NCI-H510A (cell line): ENCODE results near the gene OR6V1.

Experiments
- DNase-seq: peaks from one replicate; lab custom pipeline; 2025; lab: John Stamatoyannopoulos, UW

Gene OR6V1

DNA sequence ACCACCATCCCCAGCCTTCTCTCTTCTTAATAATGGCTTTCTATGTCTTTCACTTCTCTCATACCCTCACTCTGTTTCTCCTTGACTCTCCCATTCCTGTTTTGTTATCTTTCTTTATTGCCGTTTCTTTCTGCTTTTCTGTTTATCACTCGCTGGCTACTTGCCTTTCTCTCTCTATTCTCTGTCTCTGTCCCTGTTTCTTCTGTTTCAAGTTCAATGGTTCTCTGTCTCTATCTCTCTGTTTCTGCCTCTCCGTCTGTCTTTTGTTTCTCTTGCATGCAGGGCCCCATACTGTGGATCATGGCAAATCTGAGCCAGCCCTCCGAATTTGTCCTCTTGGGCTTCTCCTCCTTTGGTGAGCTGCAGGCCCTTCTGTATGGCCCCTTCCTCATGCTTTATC, at the start of gene OR6V1:
Gene OR6V1, plus strand, starts transcription at position 301 of the 400 bp plus-strand sequence. Its CDS starts 0 bp downstream, at position 301.
- no peak for DNase-seq

- no peak for DNase-seq
Observed at GRCh38 chr7:143002898-143003297, 49.2 kb upstream of the OR6V1 start.

DNA sequence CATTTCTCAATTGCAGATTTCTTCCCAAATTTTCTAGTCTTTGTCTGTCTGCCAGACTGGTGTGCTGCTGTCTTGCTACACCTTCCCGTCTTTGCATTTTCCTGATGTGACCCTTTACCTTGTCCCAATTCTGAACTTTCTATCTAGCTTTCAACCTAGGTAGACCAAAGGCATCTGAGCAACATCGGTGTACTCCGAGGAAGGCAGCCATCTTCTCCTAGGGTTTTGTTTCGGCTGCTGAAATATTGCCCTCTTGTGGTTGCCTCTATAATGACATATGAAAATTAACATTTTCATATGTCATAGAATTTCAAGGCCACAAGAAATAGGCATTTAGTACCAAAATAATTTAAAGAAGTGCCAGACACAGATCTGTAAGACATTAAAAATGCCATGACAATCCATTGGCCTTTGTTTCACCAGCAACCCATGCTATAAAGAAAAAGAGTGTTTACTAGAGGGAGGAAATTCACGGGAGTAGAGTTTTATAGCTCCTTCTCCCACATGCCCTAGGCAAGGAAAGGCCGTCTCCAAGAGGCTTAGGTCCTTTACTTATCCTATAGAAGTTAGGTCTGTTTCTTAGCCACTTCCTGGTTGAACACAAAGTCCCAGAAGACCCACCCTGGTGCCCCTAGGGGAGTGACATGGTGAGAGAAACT, 48.6 kb upstream of the OR6V1 start:
- DNase-seq: no peak

DNA sequence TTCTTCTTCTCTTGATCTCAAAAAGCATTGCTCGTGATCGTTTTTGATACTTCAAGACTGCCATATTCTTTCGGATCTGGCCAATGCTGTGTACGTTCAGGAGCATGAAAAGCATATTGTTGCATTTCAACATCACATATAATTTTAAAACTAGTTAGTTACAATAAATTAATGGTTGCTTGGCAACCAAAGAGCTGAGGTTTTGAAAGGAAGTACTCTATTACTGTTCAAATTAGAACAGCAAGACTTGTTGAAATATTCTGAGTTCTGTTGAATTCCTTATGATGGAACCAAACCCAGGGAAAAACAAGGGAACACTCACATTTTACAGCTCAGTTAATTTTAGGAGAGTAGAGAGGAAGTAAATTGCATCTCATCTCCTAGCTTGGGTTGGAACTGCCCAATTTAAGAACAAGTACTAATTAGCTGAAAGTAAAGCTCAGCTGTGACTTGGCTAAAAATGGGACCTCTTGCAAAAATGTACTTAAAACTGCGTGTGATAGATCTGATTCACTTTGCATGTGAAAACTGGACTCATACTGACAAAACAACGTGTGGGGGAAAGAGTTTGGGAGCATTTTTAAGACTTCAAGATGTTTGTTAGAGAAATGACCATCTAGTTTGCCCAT, 46.4 kb upstream of the OR6V1 start:
- no peak for DNase-seq

DNA sequence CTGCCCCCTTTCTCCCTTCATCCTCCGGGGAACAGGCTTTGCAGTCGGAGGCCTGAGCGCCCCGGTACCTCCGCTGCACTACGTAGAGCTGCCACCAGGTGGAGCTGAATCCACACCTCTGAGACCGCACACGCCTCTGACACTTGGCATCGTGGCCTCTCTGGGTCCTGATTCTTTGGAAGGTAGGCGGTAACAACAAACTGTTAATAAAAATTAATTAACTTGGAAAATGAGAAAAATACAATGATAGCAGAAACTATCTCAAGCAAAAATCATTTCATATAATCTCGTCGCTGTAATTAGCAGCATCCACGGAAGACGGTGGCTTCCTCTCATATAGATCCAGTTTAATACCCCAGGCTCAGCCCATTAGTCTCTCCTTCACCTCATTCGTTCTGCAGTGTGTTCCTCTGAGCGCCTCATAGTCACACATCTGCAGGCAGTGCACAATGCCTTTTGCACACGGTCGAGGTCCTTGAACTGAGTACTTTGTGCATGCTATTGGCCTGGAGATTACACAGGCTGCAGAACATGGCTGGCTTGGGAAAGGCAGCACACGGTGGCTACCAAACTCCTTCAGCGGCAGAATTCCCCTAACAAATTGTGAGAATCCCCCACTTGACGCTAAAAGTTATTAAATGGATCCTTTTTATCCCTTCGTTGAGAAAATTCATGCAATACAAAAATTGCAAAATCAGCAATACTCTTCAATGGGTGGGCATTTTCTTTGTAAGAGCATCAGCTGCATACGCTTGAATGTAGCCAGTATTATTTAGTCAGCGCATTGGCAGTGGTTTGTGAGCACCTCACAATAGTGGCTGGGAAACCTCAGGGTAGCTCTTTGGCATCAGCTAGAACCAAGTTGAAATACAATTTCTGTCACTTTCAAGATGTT, 43.9 kb upstream of the OR6V1 start:
- DNase-seq: no peak

- DNase-seq: no peak
Observed at GRCh38 chr7:143012001-143012400, 40.1 kb upstream of the OR6V1 start.

DNA sequence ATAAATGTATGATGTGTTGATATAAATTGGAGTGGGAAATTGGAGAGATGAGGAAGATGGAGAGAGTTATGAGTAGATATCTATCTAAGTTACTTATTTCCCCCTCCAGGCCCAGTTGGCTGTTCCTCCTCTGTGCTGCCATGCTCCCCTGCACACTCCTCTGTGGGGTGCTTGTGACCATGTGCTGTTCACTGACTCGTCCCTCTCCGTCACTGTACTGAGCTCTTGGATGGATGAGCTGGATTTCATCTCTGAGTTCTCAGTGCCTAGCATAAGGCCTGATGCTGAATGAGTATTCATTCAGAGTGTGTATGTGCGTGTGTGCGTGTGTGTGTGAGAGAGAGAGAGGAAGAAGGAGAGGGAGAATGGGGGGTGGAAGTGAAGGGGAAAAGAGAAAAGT, 39.7 kb upstream of the OR6V1 start:
- no peak for DNase-seq

DNA sequence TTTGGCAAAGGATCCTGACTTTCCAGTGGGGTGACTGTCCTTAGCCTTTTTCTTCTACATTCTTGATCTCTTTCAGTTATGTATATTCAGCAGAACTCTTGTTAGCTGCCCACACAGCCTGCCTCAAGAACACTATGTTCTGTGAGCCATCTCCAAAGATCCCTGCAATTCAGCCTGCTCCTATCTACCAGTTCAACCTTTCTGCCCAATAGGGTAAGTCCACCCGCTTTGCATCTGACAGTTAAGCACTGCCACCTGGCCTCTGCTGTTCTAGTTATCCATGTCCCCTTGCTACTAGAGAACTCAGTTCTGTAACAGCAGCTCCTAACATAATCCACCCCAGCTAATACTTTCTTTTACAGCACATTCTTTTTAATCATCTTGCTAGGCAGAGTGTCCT, 38.7 kb upstream of the OR6V1 start:
- DNase-seq: no peak

- no peak for DNase-seq
Observed at GRCh38 chr7:143013893-143014292, 38.2 kb upstream of the OR6V1 start.

DNA sequence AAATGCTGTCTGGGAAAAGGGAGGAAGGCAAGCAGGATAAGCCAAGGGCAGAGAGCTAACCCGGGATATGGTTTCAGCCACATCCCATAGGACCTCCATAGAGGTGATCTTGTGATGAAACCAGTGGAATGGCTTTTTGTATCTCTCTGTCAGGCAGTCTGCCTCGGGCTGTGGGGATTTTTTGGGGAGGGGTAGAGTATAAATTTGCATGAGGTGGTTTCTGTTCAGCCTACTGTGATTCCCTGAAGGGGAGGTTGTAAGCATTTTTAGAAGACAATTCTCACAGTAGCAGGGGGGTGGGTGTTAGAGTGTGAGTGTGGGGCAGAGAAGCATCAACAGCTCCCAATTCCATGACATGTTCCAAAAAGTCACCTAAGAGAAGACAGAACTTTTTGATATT, 37.1 kb upstream of the OR6V1 start:
- DNase-seq: no peak

DNA sequence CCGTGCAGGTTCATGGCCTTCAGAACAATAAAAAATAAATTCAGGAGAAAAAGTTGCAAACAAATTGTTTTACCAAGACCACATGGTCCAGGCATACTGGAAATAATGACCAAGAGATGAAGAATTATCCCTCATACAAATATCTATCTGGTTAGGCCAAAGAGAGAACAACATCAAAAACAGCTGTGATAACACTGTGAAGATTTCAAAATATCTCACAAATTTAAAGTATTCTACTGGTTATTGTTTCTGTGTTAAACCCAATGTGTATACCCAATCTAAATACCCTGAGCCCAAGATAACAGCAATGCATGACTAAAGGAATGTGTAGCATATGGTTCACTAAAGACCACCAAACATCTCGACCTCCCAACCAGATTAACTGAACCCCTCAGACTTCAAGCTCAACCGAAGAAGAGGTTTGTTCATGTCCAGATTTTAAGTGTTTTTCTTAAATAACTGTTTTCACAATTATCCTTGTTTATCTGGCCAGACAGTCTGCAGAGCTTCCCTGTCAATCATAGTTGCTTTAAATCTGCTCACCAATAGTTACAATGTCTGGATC, 36.1 kb upstream of the OR6V1 start:
- DNase-seq: no peak

DNA sequence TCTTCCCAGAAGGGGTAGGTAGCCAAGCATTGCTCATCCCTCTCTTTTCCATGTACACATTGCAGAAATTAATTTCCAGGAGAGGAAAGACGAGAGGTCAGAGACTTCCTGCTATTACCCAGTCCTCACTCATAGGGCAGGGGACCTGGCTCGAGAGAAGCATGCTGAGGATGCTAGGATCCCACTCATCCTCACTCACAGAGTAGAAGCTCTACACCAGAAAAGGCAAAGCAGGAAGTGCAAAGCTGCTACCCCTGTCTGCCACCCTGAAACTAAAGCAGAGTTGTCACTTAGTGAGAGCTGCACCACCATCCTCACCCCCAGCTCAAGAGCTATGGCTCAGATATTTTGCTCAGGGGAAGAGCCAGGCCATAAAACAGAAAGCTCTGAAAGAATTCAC, 35.1 kb upstream of the OR6V1 start:
- DNase-seq: no peak

DNA sequence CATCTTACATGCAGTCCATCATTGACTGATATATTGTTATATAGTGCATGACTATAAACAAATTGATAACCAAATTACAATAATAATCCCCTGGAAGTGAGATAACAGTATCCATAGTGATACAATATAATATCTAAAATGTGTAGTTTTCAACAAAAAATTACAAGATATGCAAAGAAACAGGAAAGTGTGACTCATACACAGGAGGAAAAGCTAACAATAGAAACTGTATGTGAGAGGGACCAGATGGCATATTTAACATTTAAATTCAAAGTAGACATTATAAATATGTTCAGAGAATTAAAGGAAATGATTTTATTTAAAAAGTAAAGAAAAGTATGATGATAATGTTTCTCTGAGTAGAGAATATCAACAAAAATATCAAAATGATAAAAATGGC, 33.2 kb upstream of the OR6V1 start:
- no peak for DNase-seq

- no peak for DNase-seq
Observed at GRCh38 chr7:143023047-143023446, 29.1 kb upstream of the OR6V1 start.

GRCh38 chr7:143025371-143025770, 26.8 kb upstream of the OR6V1 start:
- no peak for DNase-seq

- no peak for DNase-seq
Observed at GRCh38 chr7:143027032-143027431, 25.1 kb upstream of the OR6V1 start, which contains the start of gene OR9A2. OR9A2 (minus strand) TSS chr7:143027132; CDS start chr7:143027132, 0 bp downstream.

DNA sequence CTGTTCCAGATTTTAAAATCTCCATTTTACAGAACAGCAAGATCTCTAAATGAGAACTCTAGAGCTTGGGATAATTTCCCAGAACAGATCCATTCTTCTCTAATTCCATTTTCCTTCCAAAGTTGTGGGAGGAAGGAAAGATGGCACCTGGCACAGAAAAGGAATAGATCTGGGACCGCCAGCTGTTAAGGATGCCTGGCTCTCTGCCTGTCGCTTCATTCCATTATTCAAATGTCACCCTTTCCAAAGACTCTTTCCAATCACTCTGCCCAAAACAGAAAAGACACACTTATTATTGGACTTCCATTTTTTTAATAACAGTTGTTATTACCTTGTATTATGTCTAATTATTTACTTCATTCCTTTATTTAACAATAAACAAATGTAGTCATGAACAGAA, 24.5 kb upstream of the OR6V1 start:
- DNase-seq: no peak

- no peak for DNase-seq
Observed at GRCh38 chr7:143038635-143039034, 13.5 kb upstream of the OR6V1 start.

GRCh38 chr7:143040209-143040715, 11.9 kb upstream of the OR6V1 start:
- DNase-seq: no peak

- DNase-seq: no peak
Observed at GRCh38 chr7:143041346-143041745, 10.8 kb upstream of the OR6V1 start.

DNA sequence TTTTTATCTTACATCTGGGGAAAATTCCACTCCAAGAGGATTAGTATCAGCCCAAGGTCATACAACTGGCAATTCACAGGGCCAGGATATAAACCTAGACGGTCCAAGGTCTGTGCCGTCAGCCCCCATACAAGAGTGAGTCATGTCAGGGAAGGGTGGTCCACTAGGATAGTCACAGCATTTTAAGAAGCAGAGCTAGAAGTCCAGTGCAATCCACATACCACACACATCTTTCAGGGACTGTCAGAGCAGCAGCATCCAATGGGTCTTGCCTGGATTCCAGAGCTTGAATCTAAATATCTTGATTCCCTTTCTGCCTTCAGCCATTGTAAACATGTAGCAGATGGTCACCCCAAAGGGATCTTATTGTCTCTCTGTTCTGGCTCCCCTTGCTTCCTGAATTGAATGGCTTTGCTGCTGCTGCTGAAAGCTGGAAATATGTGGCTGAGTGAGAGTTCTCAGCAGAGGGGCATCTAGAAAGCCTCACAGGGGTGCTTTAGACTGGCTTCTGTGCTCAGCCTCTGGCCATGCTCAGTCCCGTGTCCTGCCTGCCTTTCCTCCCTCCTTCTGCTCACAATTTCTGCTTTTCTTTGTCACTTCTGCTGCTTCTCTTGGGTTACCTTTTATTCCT, 9.9 kb upstream of the OR6V1 start:
- DNase-seq: no peak

DNA sequence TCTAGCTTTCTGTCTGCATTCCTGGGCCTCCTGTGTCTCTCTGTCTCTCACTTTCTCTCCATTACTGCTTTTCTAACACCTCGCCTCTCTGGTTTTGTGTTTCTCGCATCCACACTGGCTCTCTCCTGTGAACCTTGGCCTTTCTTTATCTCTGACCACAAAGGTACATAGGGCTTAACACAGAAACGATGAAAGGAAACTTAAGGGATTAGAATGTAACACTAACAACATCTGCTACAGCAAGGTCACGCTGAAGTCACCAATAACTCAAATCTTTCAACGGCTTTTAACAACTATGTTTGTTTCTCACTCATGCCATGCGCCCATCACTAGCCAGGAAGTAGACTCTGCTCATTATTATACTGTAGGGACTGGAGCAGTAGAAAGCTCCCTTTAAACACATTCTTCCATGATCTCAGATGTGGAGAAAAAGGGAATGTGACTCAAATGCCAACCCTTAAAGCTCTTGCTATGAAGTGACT, 9.3 kb upstream of the OR6V1 start:
- no peak for DNase-seq
